OCI-LY3 (cell line): ENCODE data around the gene PALLD.
"Not testable (repeated sequence)": the region's sequence is repeated elsewhere in the genome, so short reads cannot be mapped to it uniquely, and the experiment has no call there.

Source experiments
- H2AFZ ChIP-seq: fragments of 200-600, 300-600 bp; shearing (Covaris generic); 2 replicates; pipeline ENCODE4 v1.6.0; 2014; ENCODE audit warnings: antibody characterized with exemption, low read depth, low read length
- H3K27ac ChIP-seq: fragments of 200-600, 300-600 bp; sonication (generic); 2 replicates; pipeline ENCODE4 v1.5.1; 2014; ENCODE audit warnings: mild to moderate bottlenecking, low read length, moderate library complexity, mixed read lengths
- H3K27me3 ChIP-seq: fragments of 200-600, 300-600 bp; sonication (generic); 2 replicates; pipeline ENCODE4 v1.6.1; 2014; ENCODE audit warnings: low read depth, low read length, mixed read lengths
- H3K36me3 ChIP-seq: fragments of 200-600, 300-600 bp; sonication (generic); replicated peaks from 2 replicates; pipeline ENCODE3; 2014; ENCODE audit warnings: low read depth, low read length, mixed read lengths
- H3K4me1 ChIP-seq: fragments of 300-600, 200-600 bp; sonication (generic); 2 replicates; pipeline ENCODE4 v1.6.1; 2014; ENCODE audit warnings: low read length, mixed read lengths
- H3K4me2 ChIP-seq: fragments of 200-600, 300-600 bp; sonication (generic); 2 replicates; pipeline ENCODE4 v1.6.1; 2014; ENCODE audit warnings: low read length, mixed read lengths
- H3K4me3 ChIP-seq: fragments of 300-600, 200-600 bp; sonication (generic); 2 replicates; pipeline ENCODE4 v1.5.1; 2014; ENCODE audit warnings: antibody characterized with exemption, mild to moderate bottlenecking, low read length, moderate library complexity
- H3K79me2 ChIP-seq: fragments of 300-600, 200-600 bp; shearing (Covaris generic); 2 replicates; pipeline ENCODE4 v1.6.1; 2014; ENCODE audit warnings: mild to moderate bottlenecking, low read length, mixed read lengths
- H3K9ac ChIP-seq: fragments of 300-600, 200-600 bp; shearing (Covaris generic); 2 replicates; pipeline ENCODE4 v1.6.0; 2014; ENCODE audit warnings: mild to moderate bottlenecking, low read length, moderate library complexity
- H3K9me3 ChIP-seq: fragments of 200-600, 300-600 bp; shearing (Covaris generic); 2 replicates; pipeline ENCODE4 v1.6.1; 2014; ENCODE audit warnings: low read length, mixed read lengths; ENCODE audit not compliant: insufficient read depth
- H4K20me1 ChIP-seq: fragments of 200-600, 300-600 bp; sonication (generic); 2 replicates; pipeline ENCODE4 v1.6.1; 2016; ENCODE audit warnings: low read length, mixed read lengths; ENCODE audit not compliant: insufficient read depth
- EZH2phosphoT487 ChIP-seq: fragments of 200-600 bp; shearing (Covaris generic); IDR thresholded peaks from 2 replicates; pipeline ENCODE4 v1.6.1; 2018; ENCODE audit warnings: antibody characterized with exemption, mixed run types, low read depth
- TF ChIP-seq, protein P1 (sequence below): fragments of 200-600, 300-600 bp; sonication (generic); IDR thresholded peaks from 2 replicates; pipeline ENCODE4 v1.5.1; 2014; ENCODE audit warnings: antibody characterized with exemption, low read length, low read depth

Gene PALLD

DNA sequence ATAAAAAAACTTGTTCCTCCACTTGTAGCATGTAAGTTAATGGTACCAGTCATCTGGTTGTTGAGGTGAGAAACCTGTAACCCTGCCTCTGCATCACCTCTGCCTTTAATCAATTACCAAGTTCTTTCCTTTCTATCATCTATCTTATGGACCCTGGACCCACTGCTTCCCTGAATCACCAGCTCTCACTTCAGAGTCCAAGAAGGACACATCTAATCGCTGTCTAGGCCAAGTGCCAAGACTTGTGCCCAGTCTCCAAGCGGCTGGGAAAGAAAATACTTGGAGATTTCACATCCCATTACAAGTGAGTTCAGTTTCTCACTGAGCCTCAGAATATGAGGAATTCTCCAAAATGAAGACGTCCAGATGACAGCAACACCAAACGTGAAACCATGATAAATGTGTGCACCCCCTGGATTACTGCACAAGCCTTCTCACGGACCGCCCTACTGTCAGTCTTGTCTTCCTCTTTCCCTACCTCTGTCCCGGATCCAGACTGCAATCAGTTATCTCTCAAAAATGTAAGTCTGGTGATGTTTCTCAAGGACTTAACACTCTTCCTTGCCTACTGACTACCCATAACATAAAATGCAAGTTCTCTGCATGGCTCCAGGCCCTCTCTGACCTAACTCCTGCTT lies 10.4 kb downstream of the PALLD start:
- H3K9me3 ChIP-seq = no peaks in the 10 kb centered on the region
- no peak overlapping the region for H3K4me3 ChIP-seq
- H3K9ac ChIP-seq = no peak overlapping the region
- no peaks in the 10 kb centered on the region for H4K20me1 ChIP-seq
- H3K27ac ChIP-seq = no peak overlapping the region
- H2AFZ ChIP-seq = no peak overlapping the region
- TF ChIP-seq EZH2phosphoT487 = no peak
- TF ChIP-seq, protein P1, sequence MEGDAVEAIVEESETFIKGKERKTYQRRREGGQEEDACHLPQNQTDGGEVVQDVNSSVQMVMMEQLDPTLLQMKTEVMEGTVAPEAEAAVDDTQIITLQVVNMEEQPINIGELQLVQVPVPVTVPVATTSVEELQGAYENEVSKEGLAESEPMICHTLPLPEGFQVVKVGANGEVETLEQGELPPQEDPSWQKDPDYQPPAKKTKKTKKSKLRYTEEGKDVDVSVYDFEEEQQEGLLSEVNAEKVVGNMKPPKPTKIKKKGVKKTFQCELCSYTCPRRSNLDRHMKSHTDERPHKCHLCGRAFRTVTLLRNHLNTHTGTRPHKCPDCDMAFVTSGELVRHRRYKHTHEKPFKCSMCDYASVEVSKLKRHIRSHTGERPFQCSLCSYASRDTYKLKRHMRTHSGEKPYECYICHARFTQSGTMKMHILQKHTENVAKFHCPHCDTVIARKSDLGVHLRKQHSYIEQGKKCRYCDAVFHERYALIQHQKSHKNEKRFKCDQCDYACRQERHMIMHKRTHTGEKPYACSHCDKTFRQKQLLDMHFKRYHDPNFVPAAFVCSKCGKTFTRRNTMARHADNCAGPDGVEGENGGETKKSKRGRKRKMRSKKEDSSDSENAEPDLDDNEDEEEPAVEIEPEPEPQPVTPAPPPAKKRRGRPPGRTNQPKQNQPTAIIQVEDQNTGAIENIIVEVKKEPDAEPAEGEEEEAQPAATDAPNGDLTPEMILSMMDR = no peak
- H3K4me2 ChIP-seq = no peak overlapping the region
- H3K79me2 ChIP-seq = no peaks in the 10 kb centered on the region
- H3K4me1 ChIP-seq = no peaks in the 10 kb centered on the region
- 0 out of 2 replicates have a peak, but pooled peaks cover 3% of the 10 kb centered on the region for H3K27me3 ChIP-seq
- no peaks in the 10 kb centered on the region for H3K36me3 ChIP-seq

DNA sequence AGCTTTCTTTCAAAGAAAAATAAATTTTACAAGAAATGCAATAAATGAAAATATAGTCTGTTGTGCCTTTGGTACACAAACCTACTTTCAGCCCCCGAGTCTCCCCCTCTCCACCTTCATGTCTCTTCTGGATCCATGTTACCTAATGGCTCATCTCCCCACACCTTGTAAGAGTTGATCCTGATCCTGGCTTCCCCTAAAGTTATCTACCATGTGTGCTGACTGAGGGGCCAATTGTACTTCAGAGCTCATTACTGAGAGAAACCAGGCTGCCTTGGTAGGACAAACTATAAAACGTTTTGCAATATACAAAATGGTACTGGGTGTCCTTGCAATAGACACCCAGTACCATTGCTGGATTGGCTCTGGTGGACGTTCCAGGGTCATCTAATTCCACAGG lies 11.8 kb downstream of the PALLD start:
- no peak for TF ChIP-seq EZH2phosphoT487
- TF ChIP-seq, protein P1 = no peak
- Histone ChIP-seq H3K36me3 (no peaks in the 10 kb centered on the region), H3K4me2 (no peak overlapping the region), H4K20me1 (no peaks in the 10 kb centered on the region), H3K4me3 (no peak overlapping the region), H3K9me3 (no peaks in the 10 kb centered on the region), H3K4me1 (no peaks in the 10 kb centered on the region), H3K27ac (no peak overlapping the region), H3K27me3 (0 out of 2 replicates have a peak, but pooled peaks cover 3% of the 10 kb centered on the region), H3K9ac (no peak overlapping the region), H3K79me2 (no peaks in the 10 kb centered on the region), H2AFZ (no peak overlapping the region)

DNA sequence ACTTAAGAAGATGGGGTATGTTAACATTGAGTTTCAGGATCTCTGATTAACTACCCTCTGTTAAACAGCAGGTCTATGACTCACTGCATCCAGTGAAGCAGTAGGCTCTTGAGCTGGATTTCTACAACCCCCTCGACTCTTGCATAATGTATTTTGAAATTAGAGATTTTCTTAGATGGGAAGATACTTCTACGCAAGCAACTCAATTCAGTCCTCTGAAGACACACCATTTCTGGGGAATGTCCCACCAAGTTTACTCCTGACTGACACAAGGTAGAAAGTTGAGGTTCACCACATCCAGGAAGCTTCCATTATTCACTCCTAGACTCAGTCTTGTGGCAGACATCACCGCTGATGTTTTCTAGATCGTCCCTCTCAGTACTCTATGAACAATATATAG lies 12.9 kb downstream of the PALLD start:
- H3K9ac ChIP-seq = no peak overlapping the region

DNA sequence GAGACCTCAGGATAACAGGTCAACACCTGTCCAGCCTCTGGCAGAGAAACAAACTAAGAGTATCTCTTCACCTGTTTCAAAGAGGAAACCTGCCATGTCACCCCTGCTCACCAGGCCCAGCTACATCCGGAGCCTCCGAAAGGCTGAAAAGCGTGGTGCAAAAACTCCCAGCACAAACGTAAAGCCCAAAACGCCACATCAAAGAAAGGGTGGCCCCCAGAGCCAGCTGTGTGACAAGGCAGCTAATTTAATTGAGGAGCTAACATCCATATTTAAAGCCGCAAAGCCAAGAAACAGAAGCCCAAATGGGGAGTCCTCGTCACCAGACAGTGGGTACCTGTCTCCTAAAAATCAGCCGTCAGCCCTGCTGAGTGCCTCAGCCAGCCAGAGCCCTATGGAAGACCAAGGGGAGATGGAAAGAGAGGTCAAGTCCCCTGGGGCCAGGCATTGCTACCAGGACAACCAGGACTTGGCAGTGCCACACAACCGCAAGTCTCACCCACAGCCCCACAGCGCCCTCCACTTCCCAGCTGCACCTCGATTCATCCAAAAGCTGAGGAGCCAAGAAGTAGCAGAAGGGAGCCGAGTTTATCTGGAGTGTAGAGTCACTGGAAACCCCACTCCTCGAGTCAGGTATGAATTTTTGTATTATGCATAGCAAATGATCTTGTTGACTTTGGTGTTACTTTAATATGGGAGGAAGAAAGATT lies 15.1 kb downstream of the PALLD start:
- H3K4me1 ChIP-seq = no peaks in the 10 kb centered on the region
- no peaks in the 10 kb centered on the region for H3K79me2 ChIP-seq
- H3K9ac ChIP-seq = no peak overlapping the region
- H3K9me3 ChIP-seq = no peaks in the 10 kb centered on the region
- no peaks in the 10 kb centered on the region; the same call in 1 of the 2 replicates for H3K27me3 ChIP-seq
- no peak overlapping the region for H3K27ac ChIP-seq
- no peaks in the 10 kb centered on the region for H4K20me1 ChIP-seq
- no peak overlapping the region for H2AFZ ChIP-seq
- no peak overlapping the region for H3K4me3 ChIP-seq
- TF ChIP-seq, protein P1 = no peak
- TF ChIP-seq EZH2phosphoT487 = no peak
- H3K4me2 ChIP-seq = no peak overlapping the region
- H3K36me3 ChIP-seq = no peaks in the 10 kb centered on the region

More for the DNA sequence above, 12.9 kb downstream of the PALLD start:
- Histone ChIP-seq H3K9me3 (no peaks in the 10 kb centered on the region), H3K27ac (no peak overlapping the region), H3K79me2 (no peaks in the 10 kb centered on the region), H3K4me3 (no peak overlapping the region), H3K36me3 (no peaks in the 10 kb centered on the region), H3K27me3 (0 out of 2 replicates have a peak, but pooled peaks cover 3% of the 10 kb centered on the region), H4K20me1 (no peaks in the 10 kb centered on the region), H3K4me1 (no peaks in the 10 kb centered on the region), H3K4me2 (no peak overlapping the region), H2AFZ (no peak overlapping the region)
- TF ChIP-seq EZH2phosphoT487 = no peak
- TF ChIP-seq, protein P1 = no peak

DNA sequence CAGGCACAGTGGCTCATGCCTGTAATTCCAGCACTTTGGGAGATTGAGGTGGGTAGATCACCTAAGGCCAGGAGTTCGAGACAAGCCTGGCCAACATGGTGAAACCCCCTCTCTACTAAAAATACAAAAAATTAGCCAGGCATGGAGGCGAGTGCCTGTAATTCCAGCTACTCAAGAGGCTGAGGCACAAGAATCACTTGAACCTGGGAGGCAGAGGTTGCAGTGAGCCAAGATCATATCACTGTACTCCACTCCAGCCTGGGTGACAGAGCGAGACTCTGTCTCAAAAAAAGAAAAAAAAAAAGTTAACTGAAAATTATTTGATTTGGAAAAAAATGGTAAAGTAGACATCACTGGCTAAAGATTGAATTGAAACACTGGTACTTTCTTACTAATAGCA lies 17.0 kb downstream of the PALLD start:
- H3K79me2 ChIP-seq, H2AFZ ChIP-seq: not testable (repeated sequence)
- peak overlapping the region; percentile 14 for H3K4me2 ChIP-seq

More for the DNA sequence above, 17.0 kb downstream of the PALLD start:
- H3K4me3 ChIP-seq, H3K27ac ChIP-seq, H4K20me1 ChIP-seq, H3K4me1 ChIP-seq, H3K9ac ChIP-seq, H3K9me3 ChIP-seq, H3K36me3 ChIP-seq, H3K27me3 ChIP-seq: not testable (repeated sequence)
